Lower leg skin (tissue), 3 donors: Measurements from ENCODE around the gene EGF.

Experiments
- CTCF ChIP-seq, 3 donors: fragments of 450-650 bp; IDR thresholded peaks; one replicate each; pipeline ENCODE4 v1.5.1; 2016; ENCODE audit warnings: antibody characterized with exemption in 3 of 3, mild to moderate bottlenecking in 3 of 3, moderate library complexity in 2 of 3
- POLR2A ChIP-seq, 2 donors: fragments of 450-650 bp; IDR thresholded peaks; one replicate each; pipeline ENCODE4 v1.6.1; 2016 to 2017; ENCODE audit warnings: antibody characterized with exemption in 2 of 2, mild to moderate bottlenecking in 1 of 2, moderate library complexity in 1 of 2

GRCh38 chr4:110010797-110011196, 98.1 kb downstream of the EGF start:
- TF ChIP-seq CTCF (IDR thresholded peaks at IDR 0.05) (no peak), POLR2A (IDR thresholded peaks at IDR 0.05) (no peak)
